Measurements from ENCODE around the gene LCA5L. TPM values are rescaled to one million over a fixed set of nuclear protein-coding genes. Genes with fewer than 3 reads are reported as not detected.

LCA5L gene
- total RNA-seq, 2 donors from 2014 or later: 0.26 to 1.5 TPM

DNA sequence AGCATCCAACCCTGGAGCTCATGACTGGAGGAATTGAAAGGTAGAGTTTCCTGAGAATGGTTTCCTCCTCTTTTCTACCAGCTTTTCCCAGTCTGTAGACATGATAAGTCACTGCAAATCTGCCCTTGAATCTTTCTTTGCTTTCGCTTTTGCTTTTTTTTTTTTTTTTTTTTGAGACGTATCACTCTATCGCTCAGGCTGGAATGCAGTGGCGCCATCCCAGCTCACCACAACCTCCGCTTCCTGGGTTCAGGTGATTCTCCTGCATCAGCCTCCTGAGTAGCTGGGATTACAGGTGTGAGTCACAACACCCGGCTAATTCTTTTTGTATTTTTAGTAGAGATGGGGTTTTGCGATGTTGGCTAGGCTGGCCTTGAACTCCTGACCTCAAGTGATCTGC lies 1.7 kb upstream of the LCA5L start:
- no peak overlapping the region for H3K27ac ChIP-seq
- DNase-seq (ENCODE audit: low spot score): no peak
- no peaks in the 10 kb centered on the region for H3K9me3 ChIP-seq
- no peaks in the 10 kb centered on the region for H3K36me3 ChIP-seq
- H3K27me3 ChIP-seq: no peaks in the 10 kb centered on the region
- no peak overlapping the region for H3K4me3 ChIP-seq
- TF ChIP-seq, protein P1, sequence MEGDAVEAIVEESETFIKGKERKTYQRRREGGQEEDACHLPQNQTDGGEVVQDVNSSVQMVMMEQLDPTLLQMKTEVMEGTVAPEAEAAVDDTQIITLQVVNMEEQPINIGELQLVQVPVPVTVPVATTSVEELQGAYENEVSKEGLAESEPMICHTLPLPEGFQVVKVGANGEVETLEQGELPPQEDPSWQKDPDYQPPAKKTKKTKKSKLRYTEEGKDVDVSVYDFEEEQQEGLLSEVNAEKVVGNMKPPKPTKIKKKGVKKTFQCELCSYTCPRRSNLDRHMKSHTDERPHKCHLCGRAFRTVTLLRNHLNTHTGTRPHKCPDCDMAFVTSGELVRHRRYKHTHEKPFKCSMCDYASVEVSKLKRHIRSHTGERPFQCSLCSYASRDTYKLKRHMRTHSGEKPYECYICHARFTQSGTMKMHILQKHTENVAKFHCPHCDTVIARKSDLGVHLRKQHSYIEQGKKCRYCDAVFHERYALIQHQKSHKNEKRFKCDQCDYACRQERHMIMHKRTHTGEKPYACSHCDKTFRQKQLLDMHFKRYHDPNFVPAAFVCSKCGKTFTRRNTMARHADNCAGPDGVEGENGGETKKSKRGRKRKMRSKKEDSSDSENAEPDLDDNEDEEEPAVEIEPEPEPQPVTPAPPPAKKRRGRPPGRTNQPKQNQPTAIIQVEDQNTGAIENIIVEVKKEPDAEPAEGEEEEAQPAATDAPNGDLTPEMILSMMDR (IDR thresholded peaks at IDR 0.05): no peak
- H3K4me1 ChIP-seq: peaks cover 0 to 19% of the 10 kb centered on the region in 2 donors

DNA sequence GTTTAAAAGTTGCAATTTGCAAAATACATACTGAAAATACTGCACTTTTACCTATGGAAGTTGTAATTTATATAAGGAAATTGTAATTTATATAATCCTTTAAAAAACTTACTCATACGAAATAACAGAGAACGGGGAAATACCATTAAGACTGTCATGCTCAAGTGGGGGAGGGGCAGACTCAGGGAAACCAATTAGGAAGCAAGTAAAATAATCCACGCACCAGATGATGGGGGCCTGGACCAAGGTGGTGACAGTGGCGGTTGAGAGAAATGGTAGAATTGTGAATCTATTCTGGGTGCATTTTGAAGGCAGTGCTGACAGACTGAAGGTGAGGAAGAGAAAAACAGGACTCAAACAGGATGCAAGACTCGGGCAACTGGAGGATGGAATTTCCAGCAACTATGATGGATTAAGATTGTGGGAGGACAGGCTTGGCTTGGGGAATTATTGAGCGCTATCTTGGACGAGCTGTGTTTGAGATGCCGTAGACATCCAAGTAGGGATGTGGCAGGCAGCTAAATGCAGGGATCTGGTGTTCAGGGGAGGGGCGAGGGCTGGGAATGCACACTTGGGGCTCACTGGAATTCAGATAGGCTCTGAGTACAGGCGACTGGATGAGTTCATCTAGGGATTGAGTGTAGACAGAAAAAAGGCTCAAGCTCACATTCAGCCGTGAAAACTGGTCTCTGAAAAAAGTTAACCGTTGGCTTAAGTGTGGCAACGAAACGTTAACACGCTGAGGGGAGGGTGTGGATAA lies 977 bp downstream of the LCA5L start:
- H3K4me3 ChIP-seq: peak overlapping the region; percentile 64 to 75
- no peaks in the 10 kb centered on the region for H3K9me3 ChIP-seq
- H3K27me3 ChIP-seq: no peaks in the 10 kb centered on the region
- peak overlapping the region; percentile 90 to 93 for H3K27ac ChIP-seq
- no peak for DNase-seq (ENCODE audit: low spot score)
- no peaks in the 10 kb centered on the region for H3K36me3 ChIP-seq
- TF ChIP-seq, protein P1 (IDR thresholded peaks at IDR 0.05): no peak
- peaks cover 0 to 19% of the 10 kb centered on the region in 2 donors for H3K4me1 ChIP-seq

DNA sequence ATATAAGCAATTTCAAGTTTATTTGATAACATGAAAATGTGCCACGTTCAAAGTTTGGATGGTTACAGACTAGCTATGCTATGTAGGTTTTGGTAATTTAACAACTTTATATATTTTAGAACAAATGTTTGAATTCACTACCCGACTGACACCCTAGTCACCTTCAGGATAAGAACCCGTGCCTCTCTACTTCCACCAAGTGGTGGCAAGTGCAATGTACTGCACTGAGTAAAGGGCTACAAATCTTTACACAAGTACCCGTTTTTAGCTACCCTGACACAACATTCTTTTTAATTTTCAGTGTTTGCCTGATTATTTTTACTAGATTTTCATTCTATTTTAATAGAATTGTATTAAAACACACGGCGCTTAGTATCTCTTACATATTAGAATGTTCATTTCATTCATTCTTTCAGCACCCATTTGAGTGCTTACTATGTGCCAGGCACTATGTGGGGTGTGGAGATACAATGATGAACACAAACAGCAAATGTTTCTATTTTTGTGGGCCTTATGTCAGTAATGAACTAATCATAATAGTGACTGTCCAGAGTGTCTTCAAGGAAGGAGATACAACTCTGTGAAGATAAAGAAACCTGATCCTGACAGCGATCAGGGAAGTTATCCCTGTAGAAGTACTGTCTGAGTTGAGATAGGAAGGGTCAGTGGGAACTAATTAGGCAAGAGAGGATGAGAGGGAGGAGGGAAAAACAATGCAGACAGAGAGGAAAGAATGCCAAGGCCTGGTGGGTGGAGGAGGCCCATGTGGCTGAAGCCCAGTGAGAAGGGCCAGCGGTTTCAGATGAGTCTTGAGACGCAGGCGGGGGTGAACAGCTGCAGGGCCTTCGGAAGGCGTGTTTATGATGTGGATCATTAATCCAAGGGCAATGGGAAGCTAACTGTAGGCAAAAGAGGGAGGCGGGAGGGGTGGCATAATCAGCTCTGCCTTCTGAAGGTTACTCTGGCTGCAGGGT lies 3.8 kb downstream of the LCA5L start:
- Histone ChIP-seq H3K4me3 (no peak overlapping the region), H3K36me3 (no peaks in the 10 kb centered on the region), H3K27ac (no peak overlapping the region), H3K9me3 (no peaks in the 10 kb centered on the region), H3K27me3 (no peaks in the 10 kb centered on the region), H3K4me1 (peaks cover 0 to 19% of the 10 kb centered on the region in 2 donors)
- no peak for DNase-seq (ENCODE audit: low spot score)
- TF ChIP-seq, protein P1 (IDR thresholded peaks at IDR 0.05): peak; percentile 50 to 77

DNA sequence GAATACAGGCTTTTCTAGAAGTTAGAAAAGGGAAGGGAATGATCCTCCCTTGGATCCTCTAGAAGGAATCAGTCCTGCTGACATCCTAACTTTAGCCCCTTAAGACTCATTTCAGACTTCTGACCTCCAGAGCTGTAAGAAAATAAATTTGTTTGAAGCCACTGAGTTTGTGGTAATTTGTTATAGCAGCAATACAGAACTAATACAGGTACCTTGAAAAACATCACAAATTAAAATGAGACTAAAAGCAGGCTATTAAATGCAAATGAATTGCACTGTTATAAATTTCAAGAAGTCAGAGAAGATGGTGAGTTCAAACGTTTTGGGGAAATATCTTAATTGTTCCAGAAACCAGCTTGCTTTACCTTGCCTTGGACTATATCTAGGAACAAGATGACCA lies 6.3 kb downstream of the LCA5L start:
- no peak for DNase-seq (ENCODE audit: low spot score)
- no peaks in the 10 kb centered on the region for H3K27me3 ChIP-seq
- TF ChIP-seq, protein P1 (IDR thresholded peaks at IDR 0.05): no peak
- H3K27ac ChIP-seq: no peak overlapping the region
- H3K4me3 ChIP-seq: no peak overlapping the region
- H3K4me1 ChIP-seq: no peaks in the 10 kb centered on the region
- no peaks in the 10 kb centered on the region for H3K9me3 ChIP-seq
- no peaks in the 10 kb centered on the region for H3K36me3 ChIP-seq

DNA sequence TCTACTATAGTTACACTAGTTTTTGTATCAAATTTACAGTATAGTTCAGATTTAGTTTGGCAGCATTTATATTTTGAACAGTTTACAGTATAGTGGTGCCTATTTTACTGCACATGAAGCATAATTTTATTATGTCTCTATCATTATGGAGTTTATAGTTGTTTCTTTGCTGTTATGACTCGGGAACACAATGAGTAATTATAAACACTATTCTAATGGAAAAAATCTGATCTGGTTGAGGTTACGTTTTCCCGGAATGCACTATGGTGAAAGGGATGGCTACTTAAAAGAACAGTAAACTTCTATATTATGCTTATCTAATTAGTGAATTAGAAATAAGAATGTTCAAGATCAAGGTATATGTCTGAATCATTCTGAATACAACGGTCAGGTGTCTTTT lies 10.6 kb downstream of the LCA5L start:
- TF ChIP-seq, protein P1 (IDR thresholded peaks at IDR 0.05): no peak
- Histone ChIP-seq H3K9me3 (no peaks in the 10 kb centered on the region), H3K4me3 (no peak overlapping the region), H3K36me3 (no peaks in the 10 kb centered on the region), H3K4me1 (no peaks in the 10 kb centered on the region), H3K27ac (no peak overlapping the region), H3K27me3 (no peaks in the 10 kb centered on the region)
- DNase-seq (ENCODE audit: low spot score): no peak
